PC-3 (cell line): ENCODE data around the gene IVNS1ABP. TPM values are rescaled to one million over a fixed set of nuclear protein-coding genes. Genes with fewer than 3 reads are reported as not detected.
A peak's percentile ranks its signal among the peaks of the same experiment; 100 is the strongest.
"Not testable (repeated sequence)": the region's sequence is repeated elsewhere in the genome, so short reads cannot be mapped to it uniquely, and the experiment has no call there.

ENCODE experiments used
- ATAC-seq: fragments of 200-7000 bp; cut with Tn5 transposase; 2 replicates; pipeline ENCODE4 v1.9.1; 2020; ENCODE audit warnings: mild to moderate bottlenecking, moderate library complexity
- BruUV-seq: library from RNA; stranded (reverse); fragments of 400-500 nt; replicated peaks from 2 replicates; lab custom pipeline; 2021; lab: Mats Ljungman, UMichigan
- CTCF ChIA-PET: fragments of 300-600 bp; sonication (Branson Sonifier 250); formaldehyde crosslinking; loops from one replicate; lab custom pipeline; 2022; ENCODE audit warnings: antibody characterized with exemption; lab: Charles Lee
- POLR2A ChIA-PET: fragments of 300-600 bp; sonication (Branson Sonifier 250); formaldehyde crosslinking; loops from one replicate; lab custom pipeline; 2022; ENCODE audit warnings: antibody characterized with exemption; ENCODE audit not compliant: unreplicated experiment; lab: Charles Lee
- DNase-seq: peaks from one replicate; pipeline ENCODE4 v3.0.0-alpha.2; 2015
- H2AFZ ChIP-seq: fragments of 300-600 bp; sonication (generic); 2 replicates; pipeline ENCODE4 v1.6.0; 2016; ENCODE audit warnings: antibody characterized with exemption, low read length
- H3F3A ChIP-seq: fragments of 300-600 bp; sonication (generic); one replicate; pipeline ENCODE4 v1.6.0; 2017; ENCODE audit warnings: antibody characterized with exemption, low read length, control low read depth, mild to moderate bottlenecking; ENCODE audit not compliant: unreplicated experiment
- H3K27ac ChIP-seq: fragments of 300-600 bp; sonication (generic); 2 replicates; pipeline ENCODE4 v1.5.1; 2016; ENCODE audit warnings: mild to moderate bottlenecking, low read length
- H3K27me3 ChIP-seq: fragments of 300-600 bp; sonication (generic); 2 replicates; pipeline ENCODE4 v1.6.1; 2016; ENCODE audit warnings: low read length, mixed read lengths
- H3K36me3 ChIP-seq: fragments of 300-600 bp; sonication (generic); 2 replicates; pipeline ENCODE4 v1.6.1; 2016; ENCODE audit warnings: low read depth, mixed run types, low read length, mixed read lengths
- H3K4me1 ChIP-seq: fragments of 300-600 bp; sonication (generic); 2 replicates; pipeline ENCODE4 v1.5.1; 2016; ENCODE audit warnings: low read length; ENCODE audit not compliant: insufficient read depth
- H3K4me2 ChIP-seq: fragments of 300-600 bp; sonication (generic); 2 replicates; pipeline ENCODE4 v1.6.0; 2016; ENCODE audit warnings: low read length
- H3K4me3 ChIP-seq: fragments of 300-600 bp; sonication (generic); 2 replicates; pipeline ENCODE4 v1.5.1; 2016; ENCODE audit warnings: mild to moderate bottlenecking, low read length, mixed read lengths
- H3K79me2 ChIP-seq: fragments of 300-600 bp; sonication (generic); 2 replicates; pipeline ENCODE4 v1.6.1; 2017; ENCODE audit warnings: low read length, mixed read lengths
- H3K9ac ChIP-seq: fragments of 300-600 bp; sonication (generic); 2 replicates; pipeline ENCODE4 v1.6.0; 2016; ENCODE audit warnings: mild to moderate bottlenecking, low read length
- H3K9me2 ChIP-seq: fragments of 300-600 bp; sonication (generic); replicated peaks from 2 replicates; pipeline ENCODE4 v1.6.1; 2016; ENCODE audit warnings: mixed run types, low read length, mixed read lengths
- H3K9me3 ChIP-seq: fragments of 300-600 bp; sonication (generic); 2 replicates; pipeline ENCODE4 v1.6.1; 2016; ENCODE audit warnings: low read length, mixed read lengths
- H4K20me1 ChIP-seq: fragments of 300-600 bp; sonication (generic); 2 replicates; pipeline ENCODE4 v1.6.1; 2016; ENCODE audit warnings: low read length, mixed read lengths
- CTCF ChIP-seq: fragments of 300-600 bp; sonication (generic); conservative IDR thresholded peaks from 2 replicates; pipeline ENCODE4 v1.5.1; 2017; ENCODE audit warnings: antibody characterized with exemption, low read depth, mild to moderate bottlenecking, low read length
- EZH2 ChIP-seq: fragments of 300-600 bp; sonication (generic); IDR thresholded peaks from one replicate; pipeline ENCODE4 v1.6.1; 2017; ENCODE audit warnings: antibody characterized with exemption, mild to moderate bottlenecking, low read length; ENCODE audit not compliant: unreplicated experiment
- EZH2phosphoT487 ChIP-seq: fragments of 300-600 bp; sonication (generic); IDR thresholded peaks from 2 replicates; pipeline ENCODE4 v1.6.1; 2018; ENCODE audit warnings: mild to moderate bottlenecking, antibody characterized with exemption, low read length, borderline replicate concordance
- intact Hi-C: fragments of 100-400 bp; cut with micrococcal nuclease; formaldehyde crosslinking; loops from 2 replicates; pipeline ENCODE4 v1.9.0; 2023
- total RNA-seq: library from RNA; depleted of rRNA; stranded (reverse); fragments of >200 nt; gene quantifications from 2 replicates; pipeline ENCODE4 v1.2.3, GENCODE V29; 2014

IVNS1ABP gene
- total RNA-seq, 1 experiment from 2014 or later = 30.7 TPM

- POLR2A ChIA-PET = no interaction called here
- H3K9me2 ChIP-seq = no peaks in the 10 kb centered on the region
- no TSS peak for BruUV-seq
- no peaks in the 10 kb centered on the region for H3F3A ChIP-seq
- intact Hi-C loops = no loop called here
- peak overlapping the region; percentile 64 for H3K27ac ChIP-seq
- peak; percentile 48 for DNase-seq
- no peaks in the 10 kb centered on the region for H3K36me3 ChIP-seq
- peaks cover 32% of the 10 kb centered on the region for H3K4me1 ChIP-seq
- H3K79me2 ChIP-seq = no peaks in the 10 kb centered on the region
- H4K20me1 ChIP-seq = no peaks in the 10 kb centered on the region
- no peak overlapping the region for H3K9ac ChIP-seq
- H3K9me3 ChIP-seq = no peaks in the 10 kb centered on the region
- CTCF ChIA-PET = no interaction called here
- H2AFZ ChIP-seq = no peak overlapping the region
- no peak overlapping the region for H3K4me3 ChIP-seq
- TF ChIP-seq EZH2phosphoT487 = no peak
- TF ChIP-seq EZH2 = no peak
- TF ChIP-seq CTCF = no peak
- peak; percentile 40; the same call in 1 of the 2 replicates for ATAC-seq
- H3K4me2 ChIP-seq = peak overlapping the region; percentile 45
- no peaks in the 10 kb centered on the region for H3K27me3 ChIP-seq
Observed at GRCh38 chr1:185260611-185261010, 56.4 kb downstream of the IVNS1ABP start.

- Histone ChIP-seq H2AFZ (no peak overlapping the region), H3K4me3 (no peak overlapping the region), H3K9me3 (no peaks in the 10 kb centered on the region), H3K79me2 (no peaks in the 10 kb centered on the region), H3K4me1 (peaks cover 32% of the 10 kb centered on the region), H3K27me3 (no peaks in the 10 kb centered on the region), H3K9ac (no peak overlapping the region), H3K4me2 (peak overlapping the region; percentile 82; the same call in 1 of the 2 replicates), H3K36me3 (no peaks in the 10 kb centered on the region), H3F3A (no peaks in the 10 kb centered on the region), H3K27ac (no peak overlapping the region), H4K20me1 (no peaks in the 10 kb centered on the region), H3K9me2 (no peaks in the 10 kb centered on the region)
- ChIA-PET POLR2A (no interaction called here), CTCF (no interaction called here)
- intact Hi-C loops = no loop called here
- ATAC-seq = no peak
- no peak for TF ChIP-seq EZH2
- no peak for TF ChIP-seq CTCF
- BruUV-seq = no TSS peak
- DNase-seq = no peak
Observed at GRCh38 chr1:185258676-185259075, 58.4 kb downstream of the IVNS1ABP start.

GRCh38 chr1:185257950-185258208 lies 59.2 kb downstream of the IVNS1ABP start:
- Histone ChIP-seq H3K9me3 (no peaks in the 10 kb centered on the region), H3K4me2 (peak overlapping the region; percentile 82), H3K9me2 (no peaks in the 10 kb centered on the region), H3K36me3 (no peaks in the 10 kb centered on the region), H3K27ac (peak overlapping the region; percentile 34), H3K9ac (peak overlapping the region; percentile 47), H3K79me2 (no peaks in the 10 kb centered on the region), H3F3A (no peaks in the 10 kb centered on the region), H4K20me1 (no peaks in the 10 kb centered on the region), H2AFZ (peak overlapping the region; percentile 42; the same call in 1 of the 2 replicates), H3K27me3 (no peaks in the 10 kb centered on the region), H3K4me1 (peaks cover 32% of the 10 kb centered on the region), H3K4me3 (peak overlapping the region; percentile 65)
- POLR2A ChIA-PET = no interaction called here
- intact Hi-C loops = no loop called here
- ATAC-seq (peak; percentile 77), DNase-seq (peak; percentile 49)
- CTCF ChIA-PET = no interaction called here
- BruUV-seq = no TSS peak
- TF ChIP-seq CTCF (no peak), EZH2phosphoT487 (no peak), EZH2 (no peak)

- CTCF ChIA-PET, H3K27me3 ChIP-seq, H3K36me3 ChIP-seq, POLR2A ChIA-PET, H3F3A ChIP-seq, DNase-seq, H3K9me3 ChIP-seq, H3K79me2 ChIP-seq, H3K9me2 ChIP-seq, intact Hi-C loops, H4K20me1 ChIP-seq: not testable (repeated sequence)
- Histone ChIP-seq H3K27ac (peak overlapping the region; percentile 34; the same call in 1 of the 2 replicates), H3K9ac (peak overlapping the region; percentile 47), H3K4me2 (peak overlapping the region; percentile 82), H2AFZ (peak overlapping the region; percentile 42; the same call in 1 of the 2 replicates), H3K4me1 (peaks cover 32% of the 10 kb centered on the region), H3K4me3 (peak overlapping the region; percentile 65)
- BruUV-seq = TSS peak; percentile 65
- ATAC-seq = peak; percentile 22
Observed at GRCh38 chr1:185257116-185257949, 59.7 kb downstream of the IVNS1ABP start.
